GOT3 (cell line): Measurements from ENCODE around the gene EXOC6B.
"Not testable (repeated sequence)": the region's sequence is repeated elsewhere in the genome, so short reads cannot be mapped to it uniquely, and the experiment has no call there.

Experiments
- DNase-seq: peaks from one replicate; lab custom pipeline; 2025; ENCODE audit warnings: mixed read lengths; lab: John Stamatoyannopoulos, UW

The EXOC6B gene

GRCh38 chr2:72543497-72544216, 282.2 kb downstream of the EXOC6B start:
- no peak for DNase-seq

- no peak for DNase-seq
Observed at GRCh38 chr2:72539071-72539552, 286.7 kb downstream of the EXOC6B start.

- no peak for DNase-seq
Observed at GRCh38 chr2:72538486-72538885, 287.3 kb downstream of the EXOC6B start.

DNA sequence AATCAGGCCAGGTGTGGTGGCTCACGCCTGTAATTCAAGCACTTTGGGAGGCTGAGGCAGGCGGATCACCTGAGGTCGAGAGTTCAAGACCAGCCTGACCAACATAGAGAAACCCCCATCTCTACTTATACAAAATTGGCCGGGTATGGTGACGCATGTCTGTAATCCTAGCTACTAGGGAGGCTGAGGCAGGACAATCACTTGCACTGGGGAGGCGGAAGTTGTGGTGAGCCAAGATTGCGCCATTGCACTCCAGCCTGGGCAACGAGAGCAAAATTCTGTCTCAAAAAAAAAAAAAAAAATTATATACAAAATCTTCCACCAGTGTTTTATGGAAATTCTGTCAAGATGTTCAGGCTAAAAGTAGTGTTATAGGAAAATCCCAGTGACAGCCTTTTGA, 290.2 kb downstream of the EXOC6B start:
- DNase-seq, result not testable (repeated sequence)

- no peak for DNase-seq
Observed at GRCh38 chr2:72533765-72534164, 292.1 kb downstream of the EXOC6B start.

- DNase-seq, result no peak
Observed at GRCh38 chr2:72527424-72527823, 298.4 kb downstream of the EXOC6B start.

DNA sequence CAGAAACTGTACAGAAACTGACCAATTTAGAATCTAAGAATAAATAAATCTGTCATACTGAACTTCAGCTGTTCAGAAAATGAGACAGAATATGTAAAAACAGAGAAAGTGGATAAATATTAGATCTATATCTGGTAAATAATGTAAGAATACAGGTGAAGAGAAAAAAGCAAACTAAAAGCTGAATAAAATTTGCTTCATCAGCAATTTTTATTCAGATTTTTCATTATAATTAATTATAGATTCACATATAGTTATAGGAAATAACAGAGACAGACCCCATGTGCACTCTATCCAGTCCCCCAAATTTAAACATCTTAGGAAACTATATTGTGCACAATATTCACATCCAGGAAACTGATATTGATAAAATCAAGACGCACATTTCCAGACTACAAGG, 299.2 kb downstream of the EXOC6B start:
- DNase-seq, result no peak

DNA sequence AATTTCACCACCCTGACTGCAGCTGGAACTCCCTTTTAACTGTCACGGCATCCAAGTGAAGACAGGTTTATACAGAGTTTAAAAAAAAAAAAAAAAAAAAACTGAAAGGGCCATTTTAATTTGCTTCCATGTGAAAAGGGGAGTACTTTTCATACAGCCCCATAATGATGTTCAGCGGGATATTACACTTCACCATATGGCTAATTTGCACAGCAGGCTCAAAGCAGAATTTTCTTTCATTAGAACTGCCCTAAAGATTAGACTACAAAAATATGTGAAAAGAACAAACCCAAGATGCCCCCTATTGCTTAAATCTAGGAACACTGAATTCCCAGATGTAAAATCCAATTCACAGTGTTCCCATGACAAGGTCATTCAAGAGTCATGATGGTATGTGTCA, 301.8 kb downstream of the EXOC6B start:
- DNase-seq, result no peak

DNA sequence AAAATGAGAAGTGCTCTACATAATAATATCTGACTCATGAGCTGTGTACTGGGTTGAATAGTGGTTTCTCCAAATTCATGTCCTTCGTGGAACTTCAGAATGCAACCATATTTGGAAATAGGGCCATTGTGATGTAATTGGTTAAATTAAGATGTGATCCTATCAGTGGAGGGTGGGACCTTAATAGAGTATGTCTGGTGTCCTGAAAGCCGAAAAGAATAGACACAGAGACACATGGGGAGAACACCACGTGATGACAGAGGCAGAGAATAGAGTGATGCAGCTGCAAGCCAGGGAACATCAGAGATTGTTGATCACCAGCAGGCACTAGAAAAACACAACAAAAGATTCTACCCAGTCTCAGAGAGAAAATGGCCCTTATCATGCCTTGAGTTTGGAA, 310.1 kb downstream of the EXOC6B start:
- DNase-seq, result no peak

DNA sequence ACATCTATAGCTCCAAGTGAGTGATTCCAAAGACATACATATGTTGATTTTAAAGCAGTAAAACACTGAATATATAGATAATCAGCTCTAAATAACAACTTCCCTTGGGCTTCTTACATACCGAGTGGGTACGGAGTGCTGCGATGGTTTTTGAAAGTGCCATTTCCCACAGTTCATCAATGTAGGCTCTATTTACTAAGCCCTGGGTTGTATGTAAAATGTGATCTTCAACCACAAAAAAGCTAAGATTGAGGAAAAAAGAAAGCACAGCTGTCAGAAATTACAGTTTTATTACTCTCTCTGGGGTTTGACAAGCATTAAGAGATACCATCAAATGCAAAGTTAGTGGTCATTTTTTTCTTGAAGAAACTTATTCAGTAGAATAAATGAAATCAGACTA, 312.8 kb downstream of the EXOC6B start:
- DNase-seq, result no peak

DNA sequence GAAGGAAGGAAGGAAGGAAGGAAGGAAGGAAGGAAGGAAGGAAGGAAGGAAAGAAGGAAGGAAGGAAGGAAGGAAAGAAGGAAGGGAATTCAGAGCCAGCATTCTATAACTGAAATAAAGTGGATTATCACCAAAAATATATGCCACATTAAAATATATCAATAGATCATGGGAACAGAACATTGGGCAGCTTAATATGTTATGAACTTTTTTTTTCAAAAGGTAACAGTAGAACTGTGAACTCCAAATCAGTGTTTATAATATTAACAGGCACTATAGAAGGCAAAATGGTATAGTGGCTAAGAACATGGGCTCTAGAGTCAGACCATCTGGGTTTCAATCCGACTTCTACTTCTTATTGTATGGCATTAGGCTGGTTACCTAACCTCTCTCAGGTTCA, 313.5 kb downstream of the EXOC6B start:
- DNase-seq, result no peak

GRCh38 chr2:72511906-72512305, 313.9 kb downstream of the EXOC6B start:
- DNase-seq, result no peak

DNA sequence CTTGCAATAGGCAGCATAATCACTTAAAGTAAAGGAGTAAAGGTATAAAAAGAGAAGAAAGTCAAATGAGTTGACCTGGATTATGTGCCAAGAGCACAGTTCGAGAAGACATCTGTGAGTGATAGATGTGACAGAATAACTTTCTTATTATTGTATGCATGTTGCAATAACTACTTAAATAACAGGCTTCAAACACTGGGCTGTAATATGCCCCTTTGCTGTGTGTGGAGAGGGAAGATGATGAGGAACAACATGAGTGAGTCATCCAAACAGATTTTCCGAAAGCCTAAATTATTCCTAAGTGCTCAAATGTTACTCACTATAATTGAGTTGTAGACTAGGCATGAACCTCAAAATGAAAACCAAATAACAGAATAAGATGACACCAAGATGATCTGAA, 328.1 kb downstream of the EXOC6B start:
- DNase-seq, result no peak

DNA sequence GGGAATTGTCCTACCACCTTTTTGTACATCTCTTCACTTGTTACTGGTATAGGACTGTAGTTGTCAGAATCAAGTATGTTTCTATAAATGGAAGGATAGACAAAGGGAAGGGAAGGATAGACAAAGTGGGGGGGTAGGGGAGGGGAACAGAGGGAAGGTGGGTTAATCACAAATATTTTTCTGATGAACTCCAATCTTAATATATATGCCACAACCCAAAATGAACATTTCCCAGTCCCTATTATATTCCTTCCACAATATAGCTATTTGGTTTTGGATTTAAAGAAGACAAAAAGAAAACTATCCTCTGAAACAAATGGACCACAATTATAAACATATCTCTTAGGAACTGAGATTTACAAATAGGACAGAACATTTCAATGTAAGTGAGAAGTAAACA, 329.4 kb downstream of the EXOC6B start:
- no peak for DNase-seq

DNA sequence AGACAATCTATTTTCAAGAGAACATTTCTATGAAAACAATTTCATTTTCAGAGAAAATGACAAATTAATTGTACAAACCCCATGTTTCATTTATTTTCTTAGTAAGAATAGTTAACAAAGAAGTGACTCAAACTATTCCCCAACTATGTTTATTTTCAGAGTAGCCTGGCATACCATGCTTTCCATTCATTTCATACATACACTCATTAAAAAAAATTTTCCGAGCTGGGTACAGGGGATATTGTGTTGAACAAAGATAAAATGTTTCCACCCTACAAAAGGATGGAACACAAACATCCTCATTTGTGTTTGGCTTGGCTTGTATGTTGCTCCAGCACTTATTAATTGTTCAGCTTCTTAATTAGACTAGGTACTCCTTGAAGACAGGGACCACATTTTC, 331.4 kb downstream of the EXOC6B start:
- DNase-seq, result no peak

DNA sequence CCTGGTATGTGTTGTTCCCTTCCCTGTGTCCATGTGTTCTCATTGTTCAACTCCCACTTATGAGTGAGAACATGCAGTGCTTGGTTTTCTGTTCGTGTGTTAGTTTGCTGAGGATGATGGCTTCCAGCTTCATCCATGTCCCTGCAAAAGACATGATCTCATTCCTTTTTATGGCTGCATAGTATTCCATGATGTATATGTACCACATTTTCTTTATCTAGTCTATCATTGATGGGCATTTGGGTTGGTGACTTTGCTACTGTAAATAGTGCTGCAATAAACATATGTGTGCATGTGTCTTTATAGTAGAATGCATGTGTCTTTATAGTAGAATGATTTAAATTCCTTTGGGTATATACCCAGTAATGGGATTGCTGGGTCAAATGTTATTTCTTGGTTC, 341.2 kb downstream of the EXOC6B start:
- not testable (repeated sequence) for DNase-seq

DNA sequence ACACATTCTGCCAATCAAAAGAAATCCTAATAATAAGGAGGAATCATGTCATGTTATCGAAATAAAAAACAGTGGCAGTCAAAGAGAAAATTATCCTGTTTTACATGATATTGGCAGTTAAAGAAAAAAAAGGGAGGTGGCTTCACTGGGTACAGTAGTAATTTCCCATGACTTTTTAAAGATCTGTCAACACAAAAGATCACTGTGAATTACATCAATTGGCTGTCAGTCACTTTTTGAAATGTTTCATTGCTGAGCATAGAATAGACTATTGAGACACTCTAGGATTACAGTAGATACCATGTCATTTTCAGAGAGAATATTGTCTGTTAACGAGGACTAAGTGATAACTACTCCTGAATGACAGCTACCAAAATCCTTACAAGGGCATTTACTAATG, 342.5 kb downstream of the EXOC6B start:
- no peak for DNase-seq

DNA sequence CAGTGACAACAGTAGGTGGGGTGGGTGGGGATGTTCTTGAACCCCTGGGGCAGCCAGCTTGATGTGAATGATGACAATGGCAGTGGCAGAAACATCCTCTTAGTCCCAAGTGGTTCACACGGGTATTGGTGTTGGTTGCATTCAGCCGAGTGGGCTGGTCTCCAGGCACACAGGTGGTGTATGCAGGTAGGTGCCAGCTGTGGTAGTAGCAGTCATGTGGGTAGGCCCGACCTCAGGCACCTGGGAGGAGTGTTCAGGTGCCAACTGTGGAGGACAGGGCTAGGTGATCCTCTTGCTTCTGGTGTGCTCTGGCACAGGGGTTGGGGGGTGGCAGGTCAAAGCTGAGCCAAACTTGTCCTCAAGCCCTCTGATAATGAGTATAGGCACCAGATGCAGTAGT, 350.6 kb downstream of the EXOC6B start:
- no peak for DNase-seq

- DNase-seq, result no peak
Observed at GRCh38 chr2:72457801-72458516, 367.9 kb downstream of the EXOC6B start.

- DNase-seq, result no peak
Observed at GRCh38 chr2:72454189-72454588, 371.6 kb downstream of the EXOC6B start.

DNA sequence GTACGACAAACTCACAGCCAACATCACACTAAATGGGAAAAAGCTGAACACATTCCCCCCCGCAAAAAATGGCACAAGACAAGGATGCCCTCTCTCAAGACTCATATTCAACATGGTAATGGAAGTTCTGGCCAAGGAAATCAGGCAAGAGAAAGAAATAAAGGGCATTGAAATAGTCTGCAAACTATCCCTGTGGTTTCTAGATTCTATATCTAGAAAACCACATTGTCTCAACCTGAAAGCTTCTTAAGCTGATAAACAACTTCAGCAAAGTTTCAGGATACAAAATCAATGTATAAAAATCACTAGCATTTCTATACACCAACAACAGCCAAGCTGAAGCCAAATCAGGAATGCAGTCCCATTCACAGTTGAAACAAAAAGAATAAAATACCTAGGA, 383.6 kb downstream of the EXOC6B start:
- no peak for DNase-seq

DNA sequence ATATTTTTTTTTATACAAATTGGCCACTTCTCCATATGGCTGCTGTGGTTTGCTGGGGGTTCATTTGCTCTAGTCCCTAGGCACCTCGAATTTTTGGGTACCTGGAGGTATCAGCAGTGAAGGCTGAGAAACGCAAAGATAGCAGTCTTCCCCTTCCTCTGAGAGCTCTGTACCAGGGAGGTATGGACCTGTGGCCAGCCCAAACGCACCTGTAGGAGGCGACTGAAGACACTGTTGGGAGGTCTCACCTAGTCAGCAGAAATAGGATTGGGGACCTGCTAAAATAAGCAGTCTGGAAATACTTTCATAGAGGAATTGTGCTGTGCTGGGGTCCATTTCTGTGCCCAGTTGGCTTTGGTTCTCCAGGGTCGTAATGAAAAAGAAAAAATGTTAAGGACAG, 385.9 kb downstream of the EXOC6B start:
- DNase-seq, result no peak

DNA sequence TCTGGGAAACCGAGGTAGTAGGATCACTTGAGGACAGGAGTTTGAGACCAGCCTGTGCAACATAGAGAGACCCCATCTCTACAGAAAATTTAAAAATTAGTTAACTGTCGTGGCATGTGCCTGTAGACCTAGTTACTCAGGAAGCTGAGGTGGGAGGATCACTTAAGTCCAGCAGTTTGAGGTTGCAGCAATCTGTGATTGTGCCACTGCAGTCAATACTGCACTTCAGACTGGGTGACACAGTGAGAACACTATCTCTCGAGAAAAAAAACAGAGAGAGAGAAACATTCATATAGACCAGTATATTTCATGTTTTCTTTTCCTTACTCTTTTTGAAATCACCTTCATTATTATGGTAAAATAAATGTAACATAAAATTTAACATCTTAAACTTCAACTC, 387.5 kb downstream of the EXOC6B start:
- no peak for DNase-seq

GRCh38 chr2:72431737-72432136, 394.1 kb downstream of the EXOC6B start:
- no peak for DNase-seq
